Hepatocyte (in vitro differentiated cells): Measurements from ENCODE around the gene RCCD1. TPM values are rescaled to one million over a fixed set of nuclear protein-coding genes. Genes with fewer than 3 reads are reported as not detected.

ENCODE experiments used
- DNase-seq: peaks from one replicate; pipeline ENCODE4 v3.0.0-alpha.2; 2016; ENCODE audit warnings: low spot score
- H2AFZ ChIP-seq: fragments of 200-600 bp; sonication (generic); 2 replicates; pipeline ENCODE4 v1.6.0; 2016; ENCODE audit warnings: antibody characterized with exemption, mild to moderate bottlenecking
- H3K27ac ChIP-seq: fragments of 200-600 bp; sonication (generic); 2 replicates; pipeline ENCODE4 v1.5.1; 2016; ENCODE audit warnings: mild to moderate bottlenecking
- H3K27me3 ChIP-seq: fragments of 200-600 bp; sonication (generic); 2 replicates; pipeline ENCODE4 v1.6.1; 2016
- H3K36me3 ChIP-seq: fragments of 200-600 bp; sonication (generic); replicated peaks from 2 replicates; pipeline ENCODE4 v1.5.1; 2016; ENCODE audit warnings: low read depth; ENCODE audit not compliant: insufficient read depth
- H3K4me1 ChIP-seq: fragments of 200-600 bp; sonication (generic); 2 replicates; pipeline ENCODE4 v1.5.1; 2016; ENCODE audit warnings: mild to moderate bottlenecking, moderate library complexity; ENCODE audit not compliant: insufficient read depth
- H3K4me2 ChIP-seq: fragments of 200-600 bp; sonication (generic); 2 replicates; pipeline ENCODE4 v1.6.0; 2016
- H3K4me3 ChIP-seq: fragments of 200-600 bp; sonication (generic); 2 replicates; pipeline ENCODE4 v1.5.1; 2016; ENCODE audit warnings: mild to moderate bottlenecking
- H3K79me2 ChIP-seq: fragments of 200-600 bp; sonication (generic); 2 replicates; pipeline ENCODE4 v1.6.0; 2017; ENCODE audit warnings: mild to moderate bottlenecking
- H3K9me2 ChIP-seq: fragments of 200-600 bp; sonication (generic); replicated peaks from 2 replicates; pipeline ENCODE4 v1.6.0; 2017; ENCODE audit warnings: mild to moderate bottlenecking; ENCODE audit not compliant: insufficient read depth
- H3K9me3 ChIP-seq: fragments of 200-600 bp; sonication (generic); 2 replicates; pipeline ENCODE4 v1.5.1; 2016; ENCODE audit warnings: low read depth, mild to moderate bottlenecking
- H4K20me1 ChIP-seq: fragments of 200-600 bp; sonication (generic); 2 replicates; pipeline ENCODE4 v1.6.0; 2016; ENCODE audit warnings: mild to moderate bottlenecking; ENCODE audit not compliant: insufficient read depth, poor library complexity, severe bottlenecking
- EZH2 ChIP-seq: fragments of 200-600 bp; sonication (generic); IDR thresholded peaks from 2 replicates; pipeline ENCODE4 v1.6.1; 2016; ENCODE audit warnings: antibody characterized with exemption, mild to moderate bottlenecking, borderline replicate concordance
- EZH2phosphoT487 ChIP-seq: fragments of 200-600 bp; sonication (generic); IDR thresholded peaks from one replicate; pipeline ENCODE4 v1.6.1; 2018; ENCODE audit warnings: antibody characterized with exemption, mild to moderate bottlenecking, low read depth, moderate library complexity; ENCODE audit not compliant: unreplicated experiment, severe bottlenecking
- WGBS: methylation state at CpG from one replicate; pipeline ENCODE4 v1.1.6; 2016; ENCODE audit warnings: low lambda C conversion rate; ENCODE audit errors: missing lambda C conversion rate; 5-methylcytosine and 5-hydroxymethylcytosine counted together
- polyA plus RNA-seq: library from polyadenylated mRNA; unstranded; fragments of >200 nt; fragmentation: Nextera tagmentation; extraction: Ambion mirVana; gene quantifications from 2 replicates; pipeline ENCODE4 v1.2.1, GENCODE V29; 2016
- total RNA-seq: library from RNA; depleted of rRNA; stranded (reverse); fragments of >200 nt; gene quantifications from 2 replicates; pipeline ENCODE4 v1.2.3, GENCODE V29; 2014
- TF ChIP-seq, protein P1 (sequence below): fragments of 200-600 bp; sonication (generic); IDR thresholded peaks from 2 replicates; pipeline ENCODE4 v1.5.1; 2016; ENCODE audit warnings: antibody characterized with exemption, mild to moderate bottlenecking; ENCODE audit not compliant: poor library complexity

RCCD1 gene
- total and polyA plus RNA-seq, 2 experiments from 2014 or later: 9.5 to 11.2 TPM

DNA sequence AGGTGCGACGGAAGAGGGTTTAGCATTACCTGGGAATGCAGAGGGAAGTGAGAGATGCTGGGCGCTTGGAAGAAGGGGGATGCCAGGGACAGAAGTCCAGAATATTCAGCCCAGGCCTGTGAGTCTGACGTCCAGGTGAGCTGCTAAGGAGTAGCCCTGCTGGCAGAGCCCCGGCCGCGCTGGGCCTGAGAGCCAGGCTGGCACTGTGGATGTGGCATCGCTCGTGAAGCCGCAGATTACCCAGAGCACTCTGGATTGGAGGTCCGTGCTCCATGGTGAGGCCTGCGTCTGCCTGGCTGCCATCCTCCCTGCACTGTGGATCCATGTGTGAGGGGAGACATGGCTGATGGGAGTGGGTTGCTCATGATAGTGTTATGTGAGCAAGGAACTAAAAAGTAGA, 37.1 kb upstream of the RCCD1 start:
- TF ChIP-seq, protein P1, sequence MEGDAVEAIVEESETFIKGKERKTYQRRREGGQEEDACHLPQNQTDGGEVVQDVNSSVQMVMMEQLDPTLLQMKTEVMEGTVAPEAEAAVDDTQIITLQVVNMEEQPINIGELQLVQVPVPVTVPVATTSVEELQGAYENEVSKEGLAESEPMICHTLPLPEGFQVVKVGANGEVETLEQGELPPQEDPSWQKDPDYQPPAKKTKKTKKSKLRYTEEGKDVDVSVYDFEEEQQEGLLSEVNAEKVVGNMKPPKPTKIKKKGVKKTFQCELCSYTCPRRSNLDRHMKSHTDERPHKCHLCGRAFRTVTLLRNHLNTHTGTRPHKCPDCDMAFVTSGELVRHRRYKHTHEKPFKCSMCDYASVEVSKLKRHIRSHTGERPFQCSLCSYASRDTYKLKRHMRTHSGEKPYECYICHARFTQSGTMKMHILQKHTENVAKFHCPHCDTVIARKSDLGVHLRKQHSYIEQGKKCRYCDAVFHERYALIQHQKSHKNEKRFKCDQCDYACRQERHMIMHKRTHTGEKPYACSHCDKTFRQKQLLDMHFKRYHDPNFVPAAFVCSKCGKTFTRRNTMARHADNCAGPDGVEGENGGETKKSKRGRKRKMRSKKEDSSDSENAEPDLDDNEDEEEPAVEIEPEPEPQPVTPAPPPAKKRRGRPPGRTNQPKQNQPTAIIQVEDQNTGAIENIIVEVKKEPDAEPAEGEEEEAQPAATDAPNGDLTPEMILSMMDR: no peak
- no peak for TF ChIP-seq EZH2
- TF ChIP-seq EZH2phosphoT487: no peak
- Histone ChIP-seq H3K4me1 (no peaks in the 10 kb centered on the region), H3K4me2 (no peak overlapping the region), H4K20me1 (no peaks in the 10 kb centered on the region), H3K36me3 (no peaks in the 10 kb centered on the region), H3K79me2 (no peaks in the 10 kb centered on the region), H3K4me3 (no peak overlapping the region), H3K27me3 (no peaks in the 10 kb centered on the region), H2AFZ (no peak overlapping the region), H3K9me3 (no peaks in the 10 kb centered on the region), H3K27ac (no peak overlapping the region), H3K9me2 (no peaks in the 10 kb centered on the region)
- WGBS: 96% methylated on average over 12 of the region's 12 CpGs
- no peak for DNase-seq

DNA sequence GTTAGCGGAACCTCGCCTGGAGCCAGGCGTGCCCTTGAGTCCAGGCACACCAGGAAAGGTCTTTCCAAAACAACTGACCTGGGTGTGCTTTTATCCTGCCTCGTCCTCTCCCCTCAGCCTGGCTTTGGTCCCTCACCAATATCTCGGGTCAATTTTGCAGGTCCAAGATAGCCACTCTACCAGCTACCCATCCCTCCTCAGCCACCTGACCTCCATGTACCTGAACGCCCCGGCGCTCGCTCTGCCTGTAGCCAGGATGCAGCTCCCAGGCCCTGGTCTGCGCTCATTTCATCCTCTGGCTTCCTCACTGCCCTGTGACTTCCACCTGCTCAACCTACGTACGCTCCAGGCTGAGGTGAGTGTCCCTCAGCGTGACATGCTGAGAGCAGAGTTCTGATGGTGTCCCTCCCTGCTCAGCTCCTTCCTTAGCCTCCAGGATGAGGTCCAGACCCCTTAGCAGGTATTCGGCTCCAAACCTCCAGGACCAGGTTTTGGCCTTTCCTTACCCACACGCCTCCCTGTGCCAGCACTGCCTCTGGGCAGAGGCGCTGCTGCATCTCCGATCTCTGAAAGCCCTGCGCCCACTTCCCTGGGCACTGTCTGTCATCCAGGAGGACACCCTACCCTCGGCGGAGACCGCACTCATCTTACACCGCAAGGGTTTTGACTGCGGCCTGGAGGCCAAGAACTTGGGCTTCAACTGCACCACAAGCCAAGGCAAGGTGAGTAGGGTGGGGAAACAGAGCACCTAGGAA, 36.5 kb upstream of the RCCD1 start:
- Histone ChIP-seq H3K9me3 (no peaks in the 10 kb centered on the region), H3K9me2 (no peaks in the 10 kb centered on the region), H3K36me3 (no peaks in the 10 kb centered on the region), H3K4me2 (no peak overlapping the region), H3K4me3 (no peak overlapping the region), H3K4me1 (no peaks in the 10 kb centered on the region), H4K20me1 (no peaks in the 10 kb centered on the region), H3K79me2 (no peaks in the 10 kb centered on the region), H2AFZ (no peak overlapping the region), H3K27ac (no peak overlapping the region), H3K27me3 (no peaks in the 10 kb centered on the region)
- WGBS: 95% methylated on average over 23 of the region's 23 CpGs
- DNase-seq: no peak
- no peak for TF ChIP-seq EZH2phosphoT487
- TF ChIP-seq EZH2: no peak
- TF ChIP-seq, protein P1: no peak

DNA sequence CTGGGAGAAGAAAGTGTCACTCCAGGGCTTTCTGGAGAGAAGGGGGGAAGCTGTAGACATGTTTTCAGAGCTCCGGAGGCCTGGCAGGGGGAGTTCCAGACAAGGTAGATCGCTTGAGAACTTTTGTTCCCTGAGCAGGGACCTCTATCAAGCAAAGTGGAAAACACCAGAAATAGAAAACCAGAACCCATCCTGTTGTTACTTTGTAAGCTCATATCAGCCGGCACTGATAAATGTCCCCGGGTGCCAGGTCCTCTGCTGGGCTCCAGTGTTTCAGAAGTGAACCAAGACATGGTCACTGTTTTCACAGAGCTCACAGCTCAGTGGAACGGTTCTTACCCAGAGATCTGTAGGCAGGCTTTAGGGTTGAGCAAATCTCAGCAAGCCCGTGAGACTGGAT, 35.8 kb upstream of the RCCD1 start:
- H3K9me2 ChIP-seq: no peaks in the 10 kb centered on the region
- H3K27me3 ChIP-seq: no peaks in the 10 kb centered on the region
- no peaks in the 10 kb centered on the region for H3K9me3 ChIP-seq
- TF ChIP-seq EZH2 (no peak), EZH2phosphoT487 (no peak)
- TF ChIP-seq, protein P1: no peak
- H3K79me2 ChIP-seq: no peaks in the 10 kb centered on the region
- no peak overlapping the region for H2AFZ ChIP-seq
- H3K4me3 ChIP-seq: no peak overlapping the region
- H3K4me1 ChIP-seq: no peaks in the 10 kb centered on the region
- 96% methylated on average over 6 of the region's 6 CpGs for WGBS
- DNase-seq: no peak
- H3K27ac ChIP-seq: no peak overlapping the region
- H4K20me1 ChIP-seq: no peaks in the 10 kb centered on the region
- no peak overlapping the region for H3K4me2 ChIP-seq
- no peaks in the 10 kb centered on the region for H3K36me3 ChIP-seq
